Uterus (tissue), 2 donors: Measurements from ENCODE around the gene HIGD1A.

Experiments used
- POLR2A ChIP-seq, 2 donors: fragments of 450-650 bp; IDR thresholded peaks; one replicate each; pipeline ENCODE4 v1.6.1; 2016; ENCODE audit warnings: antibody characterized with exemption in 2 of 2, mild to moderate bottlenecking in 1 of 2, moderate library complexity in 1 of 2
- TF ChIP-seq, protein P1 (sequence below), 4 experiments: fragments of 200-600 bp in 2 of 4; fragments of 450-650 bp in 2 of 4; sonication (generic) in 2 of 4; IDR thresholded peaks; one replicate each; pipeline ENCODE4 v1.5.1; 2016 to 2019; ENCODE audit warnings: antibody characterized with exemption in 4 of 4, mild to moderate bottlenecking in 2 of 4, moderate library complexity in 1 of 4

DNA sequence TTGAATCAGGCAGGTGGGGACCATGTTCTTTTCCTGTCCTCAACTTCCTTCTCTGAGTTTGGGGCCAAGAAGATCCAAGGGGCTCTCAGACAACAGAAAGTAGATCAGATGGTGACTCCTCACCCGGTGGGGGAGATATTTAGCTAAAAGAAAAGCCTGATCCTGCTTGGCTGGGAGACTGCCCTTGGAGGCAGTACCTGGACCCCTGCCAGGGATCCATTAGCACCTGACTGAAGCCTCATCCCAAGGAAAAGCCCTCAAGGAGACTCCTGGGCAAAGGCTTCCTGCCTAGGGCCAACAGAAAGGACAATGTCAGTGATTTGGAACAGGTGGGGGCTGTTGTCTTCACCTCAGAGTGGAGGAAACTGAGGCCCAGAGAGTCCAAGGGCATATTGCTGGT lies 68.2 kb downstream of the HIGD1A start:
- TF ChIP-seq, protein P1, sequence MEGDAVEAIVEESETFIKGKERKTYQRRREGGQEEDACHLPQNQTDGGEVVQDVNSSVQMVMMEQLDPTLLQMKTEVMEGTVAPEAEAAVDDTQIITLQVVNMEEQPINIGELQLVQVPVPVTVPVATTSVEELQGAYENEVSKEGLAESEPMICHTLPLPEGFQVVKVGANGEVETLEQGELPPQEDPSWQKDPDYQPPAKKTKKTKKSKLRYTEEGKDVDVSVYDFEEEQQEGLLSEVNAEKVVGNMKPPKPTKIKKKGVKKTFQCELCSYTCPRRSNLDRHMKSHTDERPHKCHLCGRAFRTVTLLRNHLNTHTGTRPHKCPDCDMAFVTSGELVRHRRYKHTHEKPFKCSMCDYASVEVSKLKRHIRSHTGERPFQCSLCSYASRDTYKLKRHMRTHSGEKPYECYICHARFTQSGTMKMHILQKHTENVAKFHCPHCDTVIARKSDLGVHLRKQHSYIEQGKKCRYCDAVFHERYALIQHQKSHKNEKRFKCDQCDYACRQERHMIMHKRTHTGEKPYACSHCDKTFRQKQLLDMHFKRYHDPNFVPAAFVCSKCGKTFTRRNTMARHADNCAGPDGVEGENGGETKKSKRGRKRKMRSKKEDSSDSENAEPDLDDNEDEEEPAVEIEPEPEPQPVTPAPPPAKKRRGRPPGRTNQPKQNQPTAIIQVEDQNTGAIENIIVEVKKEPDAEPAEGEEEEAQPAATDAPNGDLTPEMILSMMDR (IDR thresholded peaks at IDR 0.05) = no peak
- no peak for TF ChIP-seq POLR2A (IDR thresholded peaks at IDR 0.05)
